Caki2 (cell line): ENCODE results near the gene PARD3. TPM values are rescaled to one million over a fixed set of nuclear protein-coding genes. Genes with fewer than 3 reads are reported as not detected.
"Not testable (repeated sequence)": the region's sequence is repeated elsewhere in the genome, so short reads cannot be mapped to it uniquely, and the experiment has no call there.

ENCODE experiments used
- DNase-seq: peaks from one replicate; pipeline ENCODE4 v3.0.0-alpha.2; 2015; ENCODE audit warnings: low read depth
- in situ Hi-C: cut with HindIII; loops from 2 replicates; pipeline ENCODE4 v1.10.0; 2016; ENCODE audit warnings: low sequenced_read_pairs, low pct_unique_long_range_greater_than_20kb, mixed read lengths
- total RNA-seq: library from RNA; depleted of rRNA; stranded (reverse); fragments of >200 nt; shearing (Covaris generic); gene quantifications from 2 replicates; pipeline ENCODE4 v1.2.3, GENCODE V29; 2014; ENCODE audit warnings: low replicate concordance

PARD3 gene
- total RNA-seq, 1 experiment from 2014 or later: 237 TPM

- in situ Hi-C loops: no loop called here
- DNase-seq: peak; percentile 23
Measured at GRCh38 chr10:34473174-34474008, 341.7 kb downstream of the PARD3 start.

GRCh38 chr10:34470307-34470706 lies 344.8 kb downstream of the PARD3 start:
- no peak for DNase-seq
- in situ Hi-C loops: no loop called here

DNA sequence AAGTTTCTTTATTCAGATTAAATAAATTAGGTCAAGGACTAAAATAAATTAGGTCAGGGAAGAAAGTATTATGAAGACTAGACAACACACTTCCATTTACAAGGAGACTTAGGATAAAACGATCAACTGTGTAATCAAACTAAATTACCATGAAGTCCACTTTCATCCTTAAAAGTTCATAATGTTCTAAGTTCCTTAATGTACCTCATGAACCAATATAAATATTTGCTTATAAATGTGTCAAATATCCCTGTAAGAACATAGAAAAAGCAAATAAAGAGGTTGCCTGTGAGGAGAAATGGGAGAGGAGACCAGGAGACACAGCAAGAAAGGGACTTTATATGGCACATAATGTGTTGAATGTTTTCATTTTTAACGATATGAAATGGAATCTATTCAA lies 345.6 kb downstream of the PARD3 start:
- no peak for DNase-seq
- in situ Hi-C loops: no loop called here

- in situ Hi-C loops: no loop called here
Measured at GRCh38 chr10:34467902-34468301, 347.2 kb downstream of the PARD3 start.

GRCh38 chr10:34467364-34467763 lies 347.7 kb downstream of the PARD3 start:
- in situ Hi-C loops: no loop called here
- DNase-seq: no peak

More at GRCh38 chr10:34467902-34468301, 347.2 kb downstream of the PARD3 start:
- no peak for DNase-seq

- DNase-seq: no peak
- in situ Hi-C loops: no loop called here
Measured at GRCh38 chr10:34465678-34466077, 349.4 kb downstream of the PARD3 start.

- DNase-seq: no peak
- in situ Hi-C loops: no loop called here
Measured at GRCh38 chr10:34464591-34464990, 350.5 kb downstream of the PARD3 start.

- DNase-seq: no peak
- in situ Hi-C loops: no loop called here
Measured at GRCh38 chr10:34464000-34464399, 351.1 kb downstream of the PARD3 start.

GRCh38 chr10:34462993-34463392 lies 352.1 kb downstream of the PARD3 start:
- DNase-seq: no peak
- in situ Hi-C loops: no loop called here

- no peak for DNase-seq
- in situ Hi-C loops: no loop called here
Measured at GRCh38 chr10:34462056-34462455, 353.0 kb downstream of the PARD3 start.

GRCh38 chr10:34454590-34455261 lies 360.4 kb downstream of the PARD3 start:
- no peak for DNase-seq
- in situ Hi-C loops: no loop called here

GRCh38 chr10:34449836-34450235 lies 365.3 kb downstream of the PARD3 start:
- in situ Hi-C loops: no loop called here
- no peak for DNase-seq

GRCh38 chr10:34446049-34446448 lies 369.0 kb downstream of the PARD3 start:
- DNase-seq: no peak
- in situ Hi-C loops: no loop called here

- DNase-seq: no peak
- in situ Hi-C loops: no loop called here
Measured at GRCh38 chr10:34444223-34445183, 370.6 kb downstream of the PARD3 start.

DNA sequence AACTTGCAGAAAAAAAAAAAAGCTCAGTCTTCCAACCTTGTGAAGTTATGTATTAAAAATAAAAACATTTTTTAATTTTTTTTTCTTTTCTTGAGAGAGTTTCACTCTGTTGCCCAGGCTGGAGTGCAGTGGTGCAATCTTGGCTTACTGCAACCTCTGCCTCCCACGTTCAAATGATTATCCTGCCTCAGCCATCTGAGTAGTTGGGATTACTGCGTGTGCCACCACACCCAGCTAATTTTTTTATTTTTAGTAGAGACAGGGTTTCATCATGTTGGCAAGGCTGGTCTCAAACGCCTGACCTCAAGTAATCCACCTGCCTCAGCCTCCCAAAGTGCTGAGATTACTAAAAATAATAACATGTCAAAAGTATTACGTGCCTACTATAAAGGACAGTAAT lies 375.7 kb downstream of the PARD3 start:
- DNase-seq, in situ Hi-C loops: not testable (repeated sequence)

GRCh38 chr10:34438741-34439140 lies 376.4 kb downstream of the PARD3 start:
- DNase-seq: no peak
- in situ Hi-C loops: no loop called here

DNA sequence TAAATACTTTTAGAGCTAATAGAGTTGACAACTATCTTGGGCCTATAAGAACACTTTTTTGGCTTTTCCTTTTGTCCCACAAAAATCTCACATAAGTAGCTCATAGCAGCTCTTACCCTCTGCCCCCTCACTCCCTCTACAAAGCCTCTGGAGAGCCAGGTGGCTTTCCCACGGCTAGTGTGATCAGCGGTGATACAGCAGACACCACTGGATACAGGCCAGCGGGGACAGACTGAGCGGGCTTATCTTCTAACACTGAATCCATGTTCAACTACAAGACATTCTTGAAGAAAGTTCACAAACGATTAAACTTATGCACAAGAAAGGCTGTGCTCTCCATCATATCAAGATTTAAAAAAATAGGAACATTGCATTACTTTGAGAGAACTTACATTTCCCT lies 377.2 kb downstream of the PARD3 start:
- in situ Hi-C loops: no loop called here
- DNase-seq: no peak

DNA sequence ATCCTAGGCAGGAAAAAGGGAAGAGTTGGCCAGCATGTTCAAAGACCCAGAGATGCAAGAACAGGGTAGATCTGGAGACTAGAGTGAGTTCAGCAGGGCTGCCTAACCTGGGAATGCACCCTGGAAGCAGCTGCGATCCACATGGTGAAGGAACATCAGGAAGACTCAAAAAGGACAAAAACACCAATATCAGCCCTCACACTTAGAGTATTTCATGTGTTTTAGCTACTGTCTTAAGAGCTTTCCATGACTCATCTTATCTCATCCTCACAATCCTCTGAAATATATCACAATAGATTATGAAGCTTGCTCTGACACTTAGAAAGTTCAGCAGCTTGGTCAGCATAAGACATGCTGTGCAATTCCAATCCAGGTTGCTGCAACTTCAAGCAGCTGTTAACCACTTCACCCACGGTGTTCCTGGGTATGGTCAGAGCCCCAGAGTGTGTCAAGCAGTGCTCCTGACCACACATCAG lies 380.9 kb downstream of the PARD3 start:
- no peak for DNase-seq

More for the DNA sequence above, 380.9 kb downstream of the PARD3 start:
- in situ Hi-C loops: no loop called here
